Neural cell (in vitro differentiated cells): ENCODE data around the gene CFAP58. TPM values are rescaled to one million over a fixed set of nuclear protein-coding genes. Genes with fewer than 3 reads are reported as not detected.

ENCODE experiments used
- H2AFZ ChIP-seq: fragments of 200-600, 300-800 bp; sonication (generic), shearing (Covaris generic); 2 replicates; pipeline ENCODE4 v1.6.0; 2014; ENCODE audit warnings: low read depth, mild to moderate bottlenecking, antibody characterized with exemption, low read length, moderate library complexity
- H3F3A ChIP-seq: fragments of 200-600 bp; shearing (Covaris generic); 2 replicates; pipeline ENCODE4 v1.6.1; 2016; ENCODE audit warnings: mild to moderate bottlenecking, moderate library complexity, mixed read lengths, antibody characterized with exemption, low read length; ENCODE audit not compliant: insufficient read depth, poor library complexity, severe bottlenecking
- H3K27ac ChIP-seq: fragments of 200-600, 300-800 bp; sonication (generic), shearing (Covaris generic); 2 replicates; pipeline ENCODE4 v1.5.1; 2014; ENCODE audit warnings: mild to moderate bottlenecking, low read length, moderate library complexity
- H3K27me3 ChIP-seq: fragments of 300-800, 200-600 bp; sonication (generic), shearing (Covaris generic); 2 replicates; pipeline ENCODE4 v1.6.0; 2014; ENCODE audit warnings: mild to moderate bottlenecking, low read depth, low read length, moderate library complexity; ENCODE audit not compliant: insufficient read depth
- H3K36me3 ChIP-seq: fragments of 300-800, 200-600 bp; sonication (generic), shearing (Covaris generic); 2 replicates; pipeline ENCODE4 v1.5.1; 2014; ENCODE audit warnings: mild to moderate bottlenecking, antibody characterized with exemption, low read length, moderate library complexity; ENCODE audit not compliant: insufficient read depth
- H3K4me2 ChIP-seq: fragments of 300-800, 200-600 bp; sonication (generic), shearing (Covaris generic); 2 replicates; pipeline ENCODE4 v1.6.0; 2014; ENCODE audit warnings: mild to moderate bottlenecking, low read length
- H3K4me3 ChIP-seq: fragments of 300-800, 200-600 bp; sonication (generic), shearing (Covaris generic); 2 replicates; pipeline ENCODE4 v1.5.1; 2014; ENCODE audit warnings: mild to moderate bottlenecking, low read length, moderate library complexity
- H3K79me2 ChIP-seq: fragments of 200-600 bp; shearing (Covaris generic); replicated peaks from 2 replicates; pipeline ENCODE4 v1.6.0; 2014; ENCODE audit warnings: mild to moderate bottlenecking, low read length, moderate library complexity; ENCODE audit not compliant: insufficient read depth
- H3K9ac ChIP-seq: fragments of 300-800, 200-600 bp; sonication (generic), shearing (Covaris generic); 2 replicates; pipeline ENCODE4 v1.6.1; 2016; ENCODE audit warnings: mild to moderate bottlenecking, low read length, mixed read lengths
- H3K9me2 ChIP-seq: fragments of 200-600 bp; shearing (Covaris generic); 2 replicates; pipeline ENCODE4 v1.6.1; 2016; ENCODE audit warnings: mild to moderate bottlenecking, low read length, mixed read lengths; ENCODE audit not compliant: insufficient read depth
- H3K9me3 ChIP-seq: fragments of 200-600, 300-800 bp; sonication (generic), shearing (Covaris generic); 2 replicates; pipeline ENCODE4 v1.6.1; 2016; ENCODE audit warnings: mild to moderate bottlenecking, mixed run types, low read length, moderate library complexity, mixed read lengths
- H4K20me1 ChIP-seq: fragments of 200-600 bp; shearing (Covaris generic); 2 replicates; pipeline ENCODE4 v1.6.1; 2016; ENCODE audit warnings: mild to moderate bottlenecking, mixed run types; ENCODE audit not compliant: insufficient read depth
- CTCF ChIP-seq: fragments of 450-650 bp; IDR thresholded peaks from 2 replicates; pipeline ENCODE4 v1.5.1; 2014; ENCODE audit warnings: antibody characterized with exemption, mild to moderate bottlenecking, moderate library complexity; ENCODE audit not compliant: poor library complexity, severe bottlenecking
- EZH2 ChIP-seq: fragments of 200-600, 300-800 bp; shearing (Covaris generic), sonication (generic); IDR thresholded peaks from 2 replicates; pipeline ENCODE4 v1.6.1; 2014; ENCODE audit warnings: antibody characterized with exemption, low read length, borderline replicate concordance, mild to moderate bottlenecking; ENCODE audit not compliant: insufficient read depth, poor library complexity, severe bottlenecking
- MXI1 ChIP-seq: fragments of 450-650 bp; conservative IDR thresholded peaks from 2 replicates; pipeline ENCODE4 v1.6.1; 2014; ENCODE audit warnings: antibody characterized with exemption, mild to moderate bottlenecking; ENCODE audit not compliant: poor library complexity, severe bottlenecking
- RAD21 ChIP-seq: fragments of 450-650 bp; conservative IDR thresholded peaks from 2 replicates; pipeline ENCODE4 v1.6.1; 2014; ENCODE audit warnings: antibody characterized with exemption, mild to moderate bottlenecking, moderate library complexity
- REST ChIP-seq: IDR thresholded peaks from 2 replicates; pipeline ENCODE4 v1.6.1; 2012; ENCODE audit warnings: borderline replicate concordance
- SMC3 ChIP-seq: fragments of 450-650 bp; conservative IDR thresholded peaks from 2 replicates; pipeline ENCODE4 v1.6.1; 2014; ENCODE audit warnings: antibody characterized with exemption, mild to moderate bottlenecking, moderate library complexity; ENCODE audit not compliant: poor library complexity
- polyA plus RNA-seq: library from polyadenylated mRNA; depleted of rRNA; stranded (reverse); fragments of >200 nt; gene quantifications from 2 replicates; pipeline ENCODE4 v1.2.3, GENCODE V29; 2014

The CFAP58 gene
- polyA plus RNA-seq, 1 donor from 2014 or later = not detected

- H3K79me2 ChIP-seq = no peaks in the 10 kb centered on the region
- no peaks in the 10 kb centered on the region for H3F3A ChIP-seq
- H3K36me3 ChIP-seq = no peaks in the 10 kb centered on the region
- TF ChIP-seq RAD21 (no peak), CTCF (no peak)
- H3K4me3 ChIP-seq = no peak overlapping the region
- no peaks in the 10 kb centered on the region for H3K27me3 ChIP-seq
- no peak overlapping the region for H3K9ac ChIP-seq
- H3K27ac ChIP-seq = no peak overlapping the region
- H3K9me3 ChIP-seq = no peaks in the 10 kb centered on the region
- no peaks in the 10 kb centered on the region for H4K20me1 ChIP-seq
- H3K9me2 ChIP-seq = no peaks in the 10 kb centered on the region
- H2AFZ ChIP-seq = no peak overlapping the region
- no peak overlapping the region for H3K4me2 ChIP-seq
These were observed 35.2 kb downstream of the CFAP58 start for GRCh38 chr10:104388830-104389229.

- Histone ChIP-seq H2AFZ (no peak overlapping the region), H3K4me3 (no peak overlapping the region), H3K9me2 (no peaks in the 10 kb centered on the region), H4K20me1 (no peaks in the 10 kb centered on the region), H3K79me2 (no peaks in the 10 kb centered on the region), H3K27ac (no peak overlapping the region), H3K36me3 (no peaks in the 10 kb centered on the region), H3K27me3 (no peaks in the 10 kb centered on the region), H3F3A (no peaks in the 10 kb centered on the region), H3K9me3 (no peaks in the 10 kb centered on the region), H3K4me2 (no peak overlapping the region), H3K9ac (no peak overlapping the region)
- TF ChIP-seq SMC3 = no peak
- TF ChIP-seq CTCF = no peak
- TF ChIP-seq REST = no peak
- TF ChIP-seq RAD21 = no peak
These were observed 37.7 kb downstream of the CFAP58 start for GRCh38 chr10:104391150-104391968.

- no peak overlapping the region for H3K4me3 ChIP-seq
- no peak overlapping the region for H3K4me2 ChIP-seq
- no peaks in the 10 kb centered on the region for H3K9me2 ChIP-seq
- no peak overlapping the region for H2AFZ ChIP-seq
- no peak for TF ChIP-seq MXI1
- no peak for TF ChIP-seq CTCF
- no peak for TF ChIP-seq EZH2
- no peaks in the 10 kb centered on the region for H3K9me3 ChIP-seq
- no peaks in the 10 kb centered on the region for H3K36me3 ChIP-seq
- no peaks in the 10 kb centered on the region for H4K20me1 ChIP-seq
- H3F3A ChIP-seq = no peaks in the 10 kb centered on the region
- no peak overlapping the region for H3K27ac ChIP-seq
- H3K79me2 ChIP-seq = no peaks in the 10 kb centered on the region
- H3K27me3 ChIP-seq = no peaks in the 10 kb centered on the region
- no peak overlapping the region for H3K9ac ChIP-seq
These were observed 38.3 kb downstream of the CFAP58 start for GRCh38 chr10:104391969-104392296.
